HepG2 (cell line): ENCODE results near the gene RPS19. TPM values are rescaled to one million over a fixed set of nuclear protein-coding genes. Genes with fewer than 3 reads are reported as not detected.

ENCODE experiments used
- HDAC6 ChIP-seq: fragments of 200-600 bp; sonication (generic); IDR thresholded peaks from 2 replicates; pipeline ENCODE4 v1.7.0; 2017; ENCODE audit warnings: mild to moderate bottlenecking, antibody characterized with exemption, low read length, low read depth
- HMGA1 ChIP-seq: sonication (generic); formaldehyde crosslinking; conservative IDR thresholded peaks from 2 replicates; pipeline ENCODE4 v1.4.0; 2020; ENCODE audit warnings: missing genetic modification reagents
- IKZF4 ChIP-seq: sonication (generic); formaldehyde crosslinking; IDR thresholded peaks from 2 replicates; pipeline ENCODE4 v1.5.1; 2020; ENCODE audit warnings: borderline replicate concordance, mild to moderate bottlenecking, low read depth, missing genetic modification reagents; ENCODE audit errors: not compliant biosample characterization
- MEIS2 ChIP-seq: sonication (generic); formaldehyde crosslinking; IDR thresholded peaks from 2 replicates; pipeline ENCODE4 v1.9.0; 2021; ENCODE audit warnings: mild to moderate bottlenecking, missing genetic modification reagents
- PLRG1 ChIP-seq: fragments of 450-650 bp; conservative IDR thresholded peaks from 2 replicates; pipeline ENCODE4 v1.6.1; 2016
- POLR2A ChIP-seq, 2 experiments: IDR thresholded peaks; 2 replicates each; pipeline ENCODE4 v1.6.1; 2011; ENCODE audit warnings: low read depth in 2 of 2, low read length in 2 of 2, mild to moderate bottlenecking in 1 of 2, moderate library complexity in 1 of 2; ENCODE audit not compliant: insufficient read depth in 1 of 2
- RFX1 ChIP-seq: fragments of 450-650 bp; IDR thresholded peaks from 2 replicates; pipeline ENCODE4 v1.6.1; 2017
- RFX3 ChIP-seq: IDR thresholded peaks from 2 replicates; pipeline ENCODE4 v1.6.1; 2016; ENCODE audit warnings: missing biosample characterization, missing genetic modification reagents
- SRSF9 ChIP-seq: fragments of 200-400 bp; formaldehyde crosslinking; IDR thresholded peaks from 2 replicates; pipeline ENCODE4 v1.6.1; 2018; ENCODE audit warnings: borderline replicate concordance, mild to moderate bottlenecking, low read depth, low read length; ENCODE audit not compliant: insufficient read depth, poor library complexity, severe bottlenecking
- TFDP1 ChIP-seq: IDR thresholded peaks from 2 replicates; pipeline ENCODE4 v1.6.1; 2016; ENCODE audit warnings: missing compliant biosample characterization, missing genetic modification reagents, borderline replicate concordance
- TFE3 ChIP-seq: IDR thresholded peaks from 2 replicates; pipeline ENCODE4 v1.6.1; 2016
- ZBTB3 ChIP-seq: sonication (generic); formaldehyde crosslinking; IDR thresholded peaks from 2 replicates; pipeline ENCODE4 v1.4.0; 2020; ENCODE audit warnings: low read depth, mild to moderate bottlenecking, moderate library complexity, missing genetic modification reagents, borderline replicate concordance
- ZFP41 ChIP-seq: sonication (generic); formaldehyde crosslinking; IDR thresholded peaks from 2 replicates; pipeline ENCODE4 v1.4.0; 2020; ENCODE audit warnings: mild to moderate bottlenecking, missing genetic modification reagents, borderline replicate concordance
- ZNF441 ChIP-seq: sonication (generic); formaldehyde crosslinking; IDR thresholded peaks from 2 replicates; pipeline ENCODE4 v1.7.0; 2021; ENCODE audit warnings: missing genetic modification reagents, borderline replicate concordance
- ZNF503 ChIP-seq: sonication (generic); formaldehyde crosslinking; IDR thresholded peaks from 2 replicates; pipeline ENCODE4 v1.4.0; 2020; ENCODE audit warnings: missing genetic modification reagents
- ZNF780A ChIP-seq: sonication (generic); formaldehyde crosslinking; IDR thresholded peaks from 2 replicates; pipeline ENCODE4 v1.8.0; 2022; ENCODE audit warnings: mild to moderate bottlenecking, missing genetic modification reagents, moderate library complexity
- ZNF784 ChIP-seq: sonication (generic); formaldehyde crosslinking; IDR thresholded peaks from 2 replicates; pipeline ENCODE4 v1.5.1; 2020; ENCODE audit warnings: missing genetic modification reagents, mild to moderate bottlenecking, borderline replicate concordance
- ZNF879 ChIP-seq: sonication (generic); formaldehyde crosslinking; IDR thresholded peaks from 2 replicates; pipeline ENCODE4 v1.8.1; 2023; ENCODE audit warnings: missing genetic modification reagents
- polyA plus RNA-seq, 8 experiments: library from polyadenylated mRNA; depleted of rRNA in 3 of 8; stranded (reverse) in 7 of 8; unstranded in 1 of 8; fragments of >200 nt; fragmentation: Illumina TruSeq in 4 of 8; extraction: Trizol in 4 of 8; gene quantifications; 2 replicates each; pipeline versions ENCODE4 v1.2.1 to v1.2.3, GENCODE V29; 2011 to 2016; ENCODE audit warnings: low read depth in 4 of 8, missing spikeins in 1 of 8, mixed read lengths in 1 of 8; ENCODE audit not compliant: insufficient read depth in 1 of 8
- total RNA-seq, 5 experiments: library from RNA; depleted of rRNA; stranded (reverse); fragments of >200 nt; fragmentation: Illumina TruSeq; extraction: Trizol; gene quantifications; 2 replicates each; pipeline ENCODE4 v1.2.3, GENCODE V29; 2016; ENCODE audit warnings: low read depth in 1 of 5
- TF ChIP-seq, protein P1 (sequence below): IDR thresholded peaks from 2 replicates; pipeline ENCODE4 v1.6.1; 2016; ENCODE audit warnings: low read depth, borderline replicate concordance
- TF ChIP-seq, protein P2 (sequence below): conservative IDR thresholded peaks from 2 replicates; pipeline ENCODE4 v1.6.1; 2018; ENCODE audit warnings: missing genetic modification reagents
- TF ChIP-seq, protein P3 (sequence below): sonication (generic); formaldehyde crosslinking; IDR thresholded peaks from 2 replicates; pipeline ENCODE4 v1.8.1; 2023; ENCODE audit warnings: mild to moderate bottlenecking, inconsistent platforms, moderate library complexity, missing genetic modification reagents, borderline replicate concordance

Gene RPS19
- total and polyA plus RNA-seq, 2 of the 13 experiments (the other 11 are each of a cell fraction or from before 2014, with no cell fraction given): 1,983 to 4,758 TPM

DNA sequence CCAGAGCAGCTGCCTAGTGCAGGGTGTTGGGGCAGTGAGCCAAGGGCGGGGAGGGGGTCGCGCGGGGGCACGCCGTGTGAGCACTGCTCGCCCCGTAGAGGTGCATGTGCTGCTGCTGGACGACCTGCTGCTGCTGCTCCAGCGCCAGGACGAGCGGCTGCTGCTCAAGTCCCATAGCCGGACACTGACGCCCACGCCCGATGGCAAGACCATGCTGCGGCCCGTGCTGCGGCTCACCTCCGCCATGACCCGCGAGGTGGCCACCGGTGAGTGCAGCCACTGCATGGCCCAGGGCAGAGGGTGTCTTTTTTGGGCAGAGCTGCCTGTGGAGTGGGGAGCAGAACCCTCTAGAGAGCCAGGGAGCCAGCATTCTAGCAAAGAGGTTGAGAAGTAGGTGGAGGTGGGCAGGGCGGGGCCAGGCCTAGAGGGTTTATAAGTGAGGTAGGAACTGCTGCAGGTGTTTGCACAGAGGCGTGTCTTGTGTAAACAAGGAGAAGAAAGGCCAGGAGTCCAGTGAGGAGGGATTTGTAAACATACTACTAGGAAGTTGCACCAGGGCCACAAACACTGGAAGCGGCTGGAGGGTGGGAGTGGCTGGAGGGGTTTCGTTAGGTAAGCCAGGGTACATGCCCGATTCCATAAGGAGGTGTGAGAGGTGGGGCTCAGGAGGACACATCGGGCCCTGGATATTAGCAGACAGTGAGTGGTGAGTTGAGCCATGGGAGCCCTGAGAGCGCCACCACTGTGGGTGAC, 44.2 kb downstream of the RPS19 start (continued):
- no peak for TF ChIP-seq TFDP1
- no peak for TF ChIP-seq ZNF784 (CRISPR knock-in tag)
- TF ChIP-seq PLRG1: no peak
- TF ChIP-seq IKZF4 (CRISPR knock-in tag): no peak
- TF ChIP-seq ZNF503 (CRISPR knock-in tag): peak; percentile 75
- TF ChIP-seq RFX1: no peak
- TF ChIP-seq HDAC6: no peak
- TF ChIP-seq HMGA1: no peak
- TF ChIP-seq, protein P1, sequence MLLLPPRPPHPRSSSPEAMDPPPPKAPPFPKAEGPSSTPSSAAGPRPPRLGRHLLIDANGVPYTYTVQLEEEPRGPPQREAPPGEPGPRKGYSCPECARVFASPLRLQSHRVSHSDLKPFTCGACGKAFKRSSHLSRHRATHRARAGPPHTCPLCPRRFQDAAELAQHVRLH (CRISPR knock-in tag): 0 out of 2 replicates have a peak, but pooled peaks have one; percentile 27
- TF ChIP-seq ZNF441 (CRISPR knock-in tag): no peak
- peak; percentile 29; the same call in 1 of the 2 replicates for TF ChIP-seq MEIS2 (CRISPR knock-in tag)
- TF ChIP-seq, protein P2, sequence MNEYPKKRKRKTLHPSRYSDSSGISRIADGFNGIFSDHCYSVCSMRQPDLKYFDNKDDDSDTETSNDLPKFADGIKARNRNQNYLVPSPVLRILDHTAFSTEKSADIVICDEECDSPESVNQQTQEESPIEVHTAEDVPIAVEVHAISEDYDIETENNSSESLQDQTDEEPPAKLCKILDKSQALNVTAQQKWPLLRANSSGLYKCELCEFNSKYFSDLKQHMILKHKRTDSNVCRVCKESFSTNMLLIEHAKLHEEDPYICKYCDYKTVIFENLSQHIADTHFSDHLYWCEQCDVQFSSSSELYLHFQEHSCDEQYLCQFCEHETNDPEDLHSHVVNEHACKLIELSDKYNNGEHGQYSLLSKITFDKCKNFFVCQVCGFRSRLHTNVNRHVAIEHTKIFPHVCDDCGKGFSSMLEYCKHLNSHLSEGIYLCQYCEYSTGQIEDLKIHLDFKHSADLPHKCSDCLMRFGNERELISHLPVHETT (CRISPR knock-in tag): no peak
- no peak for TF ChIP-seq ZFP41
- TF ChIP-seq ZNF879: no peak
- no peak for TF ChIP-seq POLR2A (IDR thresholded peaks at IDR 0.05; ENCODE audit: insufficient read depth in 1 of 2, low read depth in 2 of 2, low read length in 2 of 2)
- TF ChIP-seq SRSF9: no peak
- TF ChIP-seq, protein P3, sequence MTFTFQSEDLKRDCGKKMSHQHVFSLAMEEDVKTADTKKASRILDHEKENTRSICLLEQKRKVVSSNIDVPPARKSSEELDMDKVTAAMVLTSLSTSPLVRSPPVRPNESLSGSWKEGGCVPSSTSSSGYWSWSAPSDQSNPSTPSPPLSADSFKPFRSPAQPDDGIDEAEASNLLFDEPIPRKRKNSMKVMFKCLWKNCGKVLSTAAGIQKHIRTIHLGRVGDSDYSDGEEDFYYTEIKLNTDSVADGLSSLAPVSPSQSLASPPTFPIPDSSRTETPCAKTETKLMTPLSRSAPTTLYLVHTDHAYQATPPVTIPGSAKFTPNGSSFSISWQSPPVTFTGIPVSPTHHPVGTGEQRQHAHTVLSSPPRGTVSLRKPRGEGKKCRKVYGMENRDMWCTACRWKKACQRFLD: no peak
- no peak for TF ChIP-seq RFX3 (CRISPR knock-in tag)
- TF ChIP-seq ZNF780A (CRISPR knock-in tag): no peak
- 0 out of 2 replicates have a peak, but pooled peaks have one; percentile 53 for TF ChIP-seq TFE3
- no peak; the same call in 1 of the 2 replicates for TF ChIP-seq ZBTB3 (CRISPR knock-in tag)
